HG03378 (cell line): ENCODE measurements around the gene CNIH3.
"Not testable (repeated sequence)": the region's sequence is repeated elsewhere in the genome, so short reads cannot be mapped to it uniquely, and the experiment has no call there.

Experiments used
- ATAC-seq: cut with Tn5 transposase; IDR thresholded peaks from one replicate; pipeline ENCODE4 v1.9.1; 2021; ENCODE audit warnings: mild to moderate bottlenecking, moderate library complexity; ENCODE audit not compliant: unreplicated experiment

The CNIH3 gene

DNA sequence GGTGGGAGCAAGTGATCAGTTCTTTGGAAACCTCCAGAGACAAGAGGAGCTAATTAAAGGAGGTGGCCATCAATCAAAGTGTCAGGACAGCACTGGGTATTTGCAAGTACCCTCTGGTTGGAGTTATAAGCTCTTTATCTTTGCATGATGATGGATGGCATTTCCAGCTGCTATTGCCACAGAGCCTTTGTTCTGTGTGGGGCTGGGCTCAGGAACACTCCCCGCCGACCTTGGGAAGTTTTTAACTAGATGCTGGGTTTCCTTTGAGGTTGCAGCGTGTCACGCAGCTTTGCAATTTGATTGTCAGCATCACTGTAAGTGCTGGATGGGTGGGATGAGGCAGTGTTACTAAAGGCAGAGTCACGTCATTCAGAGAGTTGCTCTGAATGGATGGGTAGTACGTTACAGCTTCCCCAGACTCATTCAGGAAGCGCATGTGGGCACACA is 68.9 kb downstream of the CNIH3 start:
- ATAC-seq, result no peak

DNA sequence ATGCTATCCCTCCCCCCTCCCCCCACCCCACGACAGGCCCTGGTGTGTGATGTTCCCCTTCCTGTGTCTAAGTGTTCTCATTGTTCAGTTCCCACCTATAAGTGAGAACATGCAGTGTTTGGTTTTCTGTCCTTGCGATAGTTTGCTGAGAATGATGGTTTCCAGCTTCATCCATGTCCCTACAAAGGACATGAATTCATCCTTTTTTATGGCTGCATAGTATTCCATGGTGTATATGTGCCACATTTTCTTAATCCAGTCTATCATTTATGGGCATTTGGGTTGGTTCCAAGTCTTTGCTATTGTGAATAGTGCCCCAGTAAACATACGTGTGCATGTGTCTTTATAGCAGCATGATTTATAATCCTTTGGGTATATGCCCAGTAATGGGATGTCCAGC is 70.0 kb downstream of the CNIH3 start:
- not testable (repeated sequence) for ATAC-seq

DNA sequence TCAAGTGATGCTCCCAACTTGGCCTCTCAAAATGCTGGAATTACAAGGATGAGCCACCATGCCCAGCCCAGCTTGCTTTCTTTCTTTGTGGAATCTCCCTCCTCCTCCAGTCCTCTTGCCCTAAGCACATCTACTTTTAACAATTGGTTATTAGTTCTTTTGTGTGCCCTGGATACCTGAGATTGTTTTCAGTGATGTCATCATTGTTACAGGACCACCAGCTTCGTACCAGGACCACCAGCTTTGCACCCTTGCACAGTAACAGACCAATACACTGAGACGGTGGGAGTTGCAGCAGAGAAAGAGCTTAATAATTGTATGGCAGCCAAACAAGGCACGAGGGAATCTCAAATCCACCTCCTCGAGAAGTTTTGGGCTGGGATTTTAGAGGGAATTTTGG is 71.3 kb downstream of the CNIH3 start:
- no peak for ATAC-seq

DNA sequence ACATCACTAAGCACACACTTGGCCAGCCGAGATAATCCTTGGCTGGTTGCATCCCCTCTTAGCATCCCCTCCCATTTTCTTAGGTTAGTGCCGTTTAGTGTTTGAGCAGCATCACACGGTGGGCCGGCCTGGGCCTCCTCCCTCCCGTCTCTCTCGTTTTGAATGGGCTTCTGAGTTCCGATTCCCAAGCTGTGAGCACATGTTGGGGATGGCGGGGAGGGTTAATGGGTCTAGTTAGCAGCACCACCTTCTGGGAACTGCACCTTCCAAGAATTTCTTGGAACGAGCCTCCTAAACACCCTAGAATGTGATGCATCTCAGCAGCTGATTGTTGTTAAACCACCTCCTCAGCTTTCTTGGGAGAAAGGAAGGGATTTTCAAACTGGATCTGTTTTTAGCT is 73.3 kb downstream of the CNIH3 start:
- no peak for ATAC-seq

DNA sequence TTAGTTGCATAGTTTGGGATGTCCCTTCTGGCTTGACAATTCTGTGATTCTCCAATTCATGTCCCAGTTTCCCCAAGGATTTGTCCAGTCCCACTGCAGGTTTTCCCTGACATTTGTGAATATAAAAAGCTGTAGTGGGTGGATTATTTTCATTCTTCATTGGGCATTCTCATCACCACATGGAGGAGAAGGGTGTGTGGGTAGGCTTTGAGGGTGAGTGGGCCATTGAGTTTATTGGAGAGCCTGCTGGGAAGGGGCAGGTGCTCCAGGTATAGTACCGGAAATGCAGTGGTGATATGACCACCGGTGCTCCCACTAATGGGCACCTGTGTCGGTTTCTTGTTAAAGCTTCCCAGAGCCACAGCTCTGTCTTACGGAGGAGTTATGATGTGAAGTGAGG is 74.5 kb downstream of the CNIH3 start:
- ATAC-seq, result no peak

DNA sequence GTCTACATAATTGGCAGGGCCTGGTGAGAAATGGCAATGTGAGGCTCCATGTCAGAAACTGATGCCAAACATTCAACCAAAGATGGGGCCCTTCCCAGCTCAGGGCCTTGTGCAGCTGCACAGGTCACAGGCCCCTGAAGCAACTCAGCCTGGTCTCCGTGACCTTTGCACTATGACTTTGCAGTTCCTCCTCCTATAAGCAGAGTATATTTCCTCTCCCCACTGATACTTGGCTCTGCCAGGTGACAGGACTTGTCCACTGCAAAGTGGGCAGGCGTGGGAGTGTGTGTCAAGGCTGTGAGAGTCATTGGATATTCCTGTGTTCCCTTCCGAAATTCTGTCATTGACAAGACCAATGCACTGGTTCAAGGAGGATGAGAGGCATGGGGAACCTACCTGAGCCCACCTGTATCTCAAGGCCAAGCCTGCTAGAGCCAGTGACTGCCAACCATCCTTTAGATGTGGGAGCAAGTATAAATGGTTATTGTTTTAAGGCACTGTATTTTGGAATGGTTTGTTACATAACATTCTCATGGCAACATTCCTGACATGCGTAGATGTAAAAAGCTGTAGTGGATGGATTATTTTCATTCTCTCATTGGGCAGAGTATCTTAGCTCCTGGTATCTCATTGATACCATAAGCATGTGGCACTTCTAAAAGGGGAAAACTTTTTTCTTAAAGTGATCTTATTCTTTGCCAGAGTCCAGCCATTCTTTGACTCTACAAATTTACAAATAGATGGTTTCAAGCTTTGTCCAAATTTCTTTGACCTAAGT is 75.2 kb downstream of the CNIH3 start:
- no peak for ATAC-seq

DNA sequence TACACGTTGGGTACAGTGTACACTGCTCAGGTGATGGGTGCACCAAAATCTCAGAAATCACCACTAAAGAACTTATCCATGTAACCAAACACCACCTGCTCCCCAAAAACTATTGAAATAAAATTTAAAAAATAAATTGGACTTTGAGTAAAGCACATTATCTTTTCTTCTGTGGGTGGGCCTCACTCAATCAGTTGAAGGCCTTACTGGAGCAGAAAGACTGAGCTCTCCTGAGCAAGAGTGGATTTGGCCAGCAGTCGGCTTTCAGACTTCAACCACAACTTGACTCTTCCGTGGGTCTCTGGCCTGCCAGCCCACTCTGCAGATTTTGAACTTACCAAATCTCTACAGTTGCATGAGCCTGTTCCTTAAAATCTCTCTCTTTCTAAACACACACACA is 78.9 kb downstream of the CNIH3 start:
- no peak for ATAC-seq

DNA sequence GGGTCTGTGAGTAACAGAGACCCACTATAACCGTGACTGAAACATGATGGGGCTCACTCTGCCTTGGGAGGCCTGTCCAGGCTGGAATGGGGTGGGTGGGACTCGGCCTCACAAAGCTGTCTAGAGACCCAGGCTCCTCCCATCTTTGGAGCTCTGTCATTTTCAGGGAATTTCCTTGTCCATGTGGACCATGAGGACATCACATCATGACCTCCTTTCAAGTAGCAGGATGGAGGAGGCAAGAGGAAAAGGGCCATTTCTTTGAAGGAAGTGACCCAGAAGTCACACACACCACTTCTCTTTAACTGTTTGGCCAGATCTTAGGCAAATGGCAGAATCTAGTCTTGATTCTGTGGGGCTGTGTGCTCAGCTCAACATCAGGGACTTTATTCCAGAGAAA is 79.9 kb downstream of the CNIH3 start:
- ATAC-seq, result no peak

DNA sequence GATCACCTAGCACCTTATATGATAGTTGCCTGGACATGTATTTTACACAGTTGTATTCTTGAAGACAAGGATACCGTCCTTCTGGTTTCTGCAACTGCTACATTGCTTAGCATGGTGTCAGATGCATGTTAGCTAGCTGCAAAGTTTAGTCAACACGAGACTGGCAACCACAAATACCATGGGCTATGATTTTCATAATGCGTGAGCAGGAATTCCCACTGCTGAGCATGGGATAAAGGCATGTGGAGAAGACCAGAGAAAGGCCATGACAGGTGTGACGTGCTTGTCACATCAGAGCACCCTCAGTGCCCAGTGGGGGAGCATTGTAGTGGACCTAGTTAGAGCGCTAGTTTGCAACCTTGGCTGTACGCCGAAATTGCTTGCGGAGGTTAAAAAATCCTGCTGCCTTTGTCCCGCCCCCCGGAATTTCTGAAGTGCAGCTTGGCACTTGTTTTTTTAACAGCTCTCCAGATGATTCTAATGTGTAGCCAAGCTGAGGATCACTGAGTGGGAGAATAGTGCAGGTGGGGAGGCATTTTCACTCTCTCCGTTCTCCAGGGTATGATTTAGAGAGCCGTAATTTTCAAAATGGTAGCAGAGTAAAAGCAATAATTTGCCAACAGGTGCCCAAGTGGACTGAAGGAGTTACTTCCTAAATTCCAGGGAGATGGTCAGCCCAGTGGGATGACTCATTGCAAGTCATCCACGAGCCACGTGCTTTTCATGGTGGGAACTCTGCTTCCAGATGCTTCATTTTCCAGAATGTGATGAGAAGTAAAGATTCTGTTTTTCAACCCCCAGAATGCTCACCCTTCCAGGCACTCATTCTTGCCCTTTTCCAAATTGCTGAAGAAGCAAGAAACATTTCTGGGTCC is 81.0 kb downstream of the CNIH3 start:
- ATAC-seq, result no peak

DNA sequence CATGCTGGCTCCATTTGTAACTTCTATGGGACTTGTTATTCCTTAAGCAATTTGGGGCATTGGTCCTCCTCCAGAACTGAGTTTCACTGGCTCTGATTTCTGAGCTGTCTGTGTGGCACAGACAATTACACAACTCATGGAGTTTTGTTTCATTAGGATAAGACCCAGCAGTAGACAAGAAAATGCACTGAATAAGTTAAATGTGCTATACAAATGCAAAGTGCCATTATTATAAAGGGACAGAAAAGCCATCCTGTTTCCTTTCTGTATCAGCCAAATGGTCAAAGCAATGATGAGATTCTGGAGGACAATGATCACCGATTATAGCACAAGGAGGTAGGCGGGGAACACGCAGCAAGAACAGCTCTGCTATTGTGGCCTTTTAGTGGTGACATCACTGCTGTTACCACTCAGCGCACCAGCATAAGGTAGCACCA is 81.9 kb downstream of the CNIH3 start:
- ATAC-seq, result no peak

DNA sequence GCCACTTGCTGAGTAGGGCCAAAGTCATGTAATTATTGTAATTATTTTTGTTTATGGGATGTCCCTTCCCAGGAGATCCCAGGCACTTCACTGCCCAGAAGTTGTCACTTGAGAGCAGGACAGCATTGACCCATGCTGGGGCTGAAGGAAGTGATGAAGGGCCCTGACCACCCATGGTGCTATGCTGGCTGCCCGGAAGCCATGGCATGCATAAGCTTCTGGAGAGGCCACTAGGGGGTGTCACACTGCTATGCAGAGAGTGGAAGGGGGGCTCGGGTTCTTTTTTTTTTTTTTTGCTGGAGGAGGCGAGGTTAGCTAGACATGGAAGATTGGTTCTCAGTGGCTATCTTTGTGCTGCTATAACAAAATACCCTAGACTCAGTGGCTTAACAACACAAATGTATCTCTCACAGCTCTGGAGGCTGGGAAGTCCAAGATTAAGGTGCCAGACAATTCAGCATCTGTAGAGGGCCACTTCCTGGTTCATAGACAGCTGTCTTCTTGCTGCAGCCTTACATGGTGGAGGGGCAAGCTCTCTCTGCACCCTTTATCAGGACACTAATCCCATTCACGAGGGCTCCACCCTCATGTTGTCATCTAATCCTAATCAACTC is 84.9 kb downstream of the CNIH3 start:
- no peak for ATAC-seq

DNA sequence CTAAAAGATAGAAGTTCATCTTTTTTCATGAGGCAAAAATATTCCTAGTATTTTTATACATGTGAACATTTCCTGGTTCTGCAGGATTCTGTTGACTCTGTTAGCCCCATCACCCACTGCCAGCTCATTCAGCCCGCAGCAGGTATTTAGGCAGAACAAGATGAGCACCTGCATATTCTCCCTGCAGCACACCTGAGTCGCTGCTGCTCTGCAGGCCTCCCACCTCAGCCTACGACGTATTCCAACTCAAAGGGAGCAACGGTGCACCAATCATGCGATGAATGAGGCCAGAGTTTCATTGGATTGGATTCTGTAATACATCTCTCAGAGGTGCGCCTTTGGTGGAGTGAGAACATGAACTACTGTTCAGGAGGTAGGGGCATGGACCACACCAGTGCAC is 87.6 kb downstream of the CNIH3 start:
- no peak for ATAC-seq

DNA sequence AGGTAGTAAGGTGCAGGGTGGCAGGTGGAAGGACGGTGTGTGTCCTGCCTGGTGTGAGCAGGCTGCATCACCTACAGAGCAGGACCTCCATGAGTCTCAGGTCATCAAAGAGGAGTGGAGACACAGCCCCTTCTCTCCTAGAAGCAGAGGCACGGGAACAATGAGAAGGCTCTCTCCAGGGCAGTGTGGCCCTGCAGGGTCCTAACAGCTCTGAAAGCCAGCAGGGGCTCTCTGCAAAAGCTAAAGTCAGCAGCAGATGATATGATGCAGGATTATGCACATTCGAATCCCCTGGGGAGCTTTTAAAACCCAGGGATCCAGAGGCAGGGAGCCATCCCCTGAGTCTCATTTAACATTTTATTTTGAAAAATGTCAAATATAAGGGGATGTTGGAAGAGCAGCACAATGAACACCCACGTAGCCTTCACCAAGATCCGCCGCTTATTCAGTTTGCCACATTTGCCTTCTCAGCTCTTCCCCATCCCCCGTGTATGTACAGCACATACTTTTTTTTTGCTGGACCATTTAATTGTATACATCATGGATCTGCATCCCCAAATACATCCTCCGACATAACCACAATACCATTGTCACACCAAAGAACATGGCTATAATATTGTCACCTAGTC is 88.1 kb downstream of the CNIH3 start:
- no peak for ATAC-seq

DNA sequence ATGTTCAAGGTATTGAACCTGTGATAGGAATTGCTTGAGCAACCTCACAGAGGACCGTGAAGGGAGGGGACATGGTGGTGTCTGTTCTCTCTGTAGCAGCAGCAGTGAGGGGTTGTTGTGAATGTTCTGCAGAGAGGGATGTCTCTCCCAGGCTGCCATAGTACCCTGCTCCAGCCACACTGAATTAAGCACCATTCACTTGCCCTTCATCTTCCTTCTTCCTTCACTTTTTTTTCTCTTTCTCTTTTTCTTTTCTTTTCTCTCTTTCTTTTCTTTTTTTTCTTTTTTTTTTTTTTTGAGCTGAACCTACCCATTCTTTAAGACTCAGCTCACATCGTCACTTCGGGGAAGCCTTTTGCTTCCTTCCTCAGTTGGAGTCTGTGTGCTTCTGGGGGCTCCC is 89.5 kb downstream of the CNIH3 start:
- ATAC-seq, result no peak

DNA sequence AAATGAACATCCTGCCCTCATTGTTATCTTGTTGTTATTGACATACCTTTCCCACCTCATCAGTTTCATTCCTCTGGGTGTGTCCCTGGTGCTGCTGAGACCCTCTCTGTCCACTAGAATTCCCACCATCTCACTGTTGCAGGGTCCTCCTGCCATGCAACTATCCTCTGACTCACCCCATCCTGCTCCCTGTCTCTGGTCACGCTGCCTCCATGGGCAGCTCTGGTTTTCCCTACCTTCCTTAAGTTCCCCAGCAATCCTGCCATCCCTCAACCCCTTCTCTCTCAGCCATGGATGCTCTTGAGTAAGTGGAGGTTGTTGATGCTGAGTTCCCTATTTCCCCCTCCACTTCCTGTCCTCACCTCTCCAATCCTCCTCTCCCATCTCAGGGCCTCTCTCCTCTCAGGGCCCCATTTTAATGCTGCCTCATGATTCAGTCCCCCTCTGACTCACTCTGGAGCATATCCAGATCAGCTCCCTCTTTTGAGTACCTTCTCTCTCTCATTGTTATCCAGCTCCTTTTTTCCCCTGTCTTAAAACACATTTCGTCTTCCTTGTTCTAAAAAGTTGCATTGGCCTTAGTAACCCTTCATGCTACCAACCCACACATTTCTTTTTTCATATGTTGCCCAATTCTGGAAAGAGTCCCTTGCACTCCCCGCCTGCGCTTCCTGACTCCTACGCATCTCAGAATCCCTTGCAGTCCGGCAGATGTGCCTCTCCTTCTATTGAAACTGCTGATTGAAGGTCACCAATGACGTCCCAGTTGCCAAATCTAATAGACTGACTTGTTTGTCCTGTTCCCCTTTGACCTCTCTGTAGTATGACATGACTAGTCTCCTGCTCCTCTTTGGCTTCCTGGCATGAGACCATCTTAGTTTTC is 92.0 kb downstream of the CNIH3 start:
- no peak for ATAC-seq

DNA sequence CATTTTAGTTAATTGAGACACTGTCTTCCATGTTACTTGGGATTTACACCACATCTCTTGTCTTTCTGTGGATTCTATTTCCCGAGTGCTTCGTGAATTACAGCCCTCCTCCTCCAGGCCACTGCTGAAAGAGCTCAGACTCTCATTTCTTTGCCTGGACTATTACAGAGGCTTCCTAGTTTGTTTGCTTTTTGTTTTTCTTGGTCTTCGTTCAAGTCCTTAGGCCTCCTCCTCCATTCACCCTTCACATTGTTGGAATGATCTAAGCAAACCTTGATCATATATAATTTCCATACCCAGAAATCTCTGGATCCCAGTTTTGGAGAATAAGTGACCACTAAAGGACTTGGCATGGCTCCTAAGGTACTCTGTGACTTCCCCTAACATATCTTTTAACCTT is 94.1 kb downstream of the CNIH3 start:
- no peak for ATAC-seq

DNA sequence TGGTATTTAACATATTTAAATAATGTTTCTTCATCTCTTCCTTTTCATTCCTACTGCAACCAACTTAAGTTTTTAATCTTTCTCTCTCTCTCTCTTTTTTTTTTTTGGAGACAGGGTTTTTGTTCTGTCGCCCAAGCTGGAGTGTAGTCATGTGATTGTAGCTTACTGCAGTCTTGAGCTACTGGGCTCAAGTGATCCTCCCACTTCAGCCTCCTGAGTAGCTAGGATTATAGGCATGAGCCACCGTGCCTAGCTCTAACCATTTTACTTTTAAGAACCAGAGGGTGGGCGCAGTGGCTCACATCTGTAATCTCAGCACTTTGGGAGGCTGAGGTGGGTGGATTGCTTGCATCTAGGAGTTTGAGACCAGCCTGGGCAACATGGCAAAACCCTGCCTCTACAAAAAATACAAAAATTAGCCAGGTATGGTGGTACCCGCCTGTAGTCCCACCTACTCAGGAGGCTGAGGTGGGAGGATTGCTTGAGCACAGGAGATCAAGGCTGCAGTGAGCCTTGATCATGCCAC is 95.2 kb downstream of the CNIH3 start:
- ATAC-seq, result not testable (repeated sequence)

DNA sequence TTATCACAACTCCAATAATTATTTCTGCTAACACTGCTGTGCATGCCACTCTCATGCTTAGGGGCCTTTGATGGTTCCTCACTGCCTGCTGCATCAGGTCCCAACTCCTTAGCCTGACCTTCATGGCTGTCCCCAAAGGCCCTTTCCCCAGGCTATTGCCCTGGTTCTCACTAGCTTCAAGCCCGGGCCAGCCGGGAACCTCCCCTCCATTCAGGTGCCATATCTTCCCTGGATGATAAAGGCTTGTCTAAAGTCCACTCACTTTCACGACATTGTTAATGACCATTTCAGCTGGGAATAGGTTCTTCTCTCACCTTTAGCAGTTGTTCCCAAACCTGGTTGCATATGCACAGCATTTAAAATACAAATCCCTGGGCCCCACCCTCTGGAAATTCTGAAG is 95.8 kb downstream of the CNIH3 start:
- ATAC-seq, result no peak

DNA sequence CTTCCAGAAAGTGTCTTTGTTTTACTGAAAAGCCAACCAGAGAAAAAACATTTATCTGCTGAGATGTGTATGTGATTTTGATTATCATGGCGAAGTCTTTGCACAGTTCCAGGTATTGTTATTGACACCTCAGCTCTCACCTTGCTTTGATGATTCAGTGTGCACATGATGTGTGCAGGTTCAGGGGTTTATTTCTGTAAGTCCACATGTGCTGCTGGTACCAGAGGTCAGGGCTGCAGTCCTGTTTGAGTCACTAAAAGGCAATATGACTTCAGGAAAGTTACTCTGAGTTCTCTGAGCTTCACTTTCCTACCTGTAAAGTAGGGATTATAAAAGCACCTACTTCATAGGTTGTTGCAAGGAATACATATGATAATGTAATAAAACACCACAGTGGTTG is 97.1 kb downstream of the CNIH3 start:
- no peak for ATAC-seq

DNA sequence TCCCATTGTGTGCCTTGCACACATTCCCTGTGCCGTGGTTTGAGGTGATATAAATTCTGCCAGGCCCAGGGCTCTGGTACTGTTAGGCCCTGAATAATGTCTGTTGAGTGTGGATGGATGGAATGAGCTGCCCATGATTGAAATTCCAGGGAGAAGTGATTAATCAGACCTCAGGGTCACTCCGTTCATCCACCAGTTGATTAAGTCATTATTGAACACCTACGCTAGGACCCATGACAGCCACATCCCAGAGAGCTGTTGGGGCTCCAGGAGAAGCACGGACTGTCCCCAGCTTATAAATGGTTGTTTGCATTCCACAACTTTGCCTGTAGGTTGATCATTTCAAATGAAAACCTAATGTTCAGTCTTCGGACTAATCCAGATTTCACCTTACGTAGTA is 98.4 kb downstream of the CNIH3 start:
- no peak for ATAC-seq
